SK-N-SH treated with all-trans-retinoic acid at 6 μM for 48 hours (cell line): ENCODE measurements around the gene RAB19.

ENCODE experiments used
- ATAC-seq: fragments of 200-7000 bp; cut with Tn5 transposase; 3 replicates; pipeline ENCODE4 v1.9.1; 2020; ENCODE audit warnings: mild to moderate bottlenecking, moderate library complexity
- ARNTL ChIP-seq: fragments of 450-650 bp; formaldehyde crosslinking; IDR thresholded peaks from 2 replicates; pipeline ENCODE4 v1.5.0; 2020; ENCODE audit warnings: low read depth, mild to moderate bottlenecking, moderate library complexity, borderline replicate concordance
- BACH2 ChIP-seq: fragments of 250-450 bp; sonication (Bioruptor Pico); IDR thresholded peaks from 2 replicates; pipeline ENCODE4 v1.9.0; 2021; ENCODE audit warnings: mild to moderate bottlenecking, borderline replicate concordance
- CSDC2 ChIP-seq: fragments of 250-450 bp; sonication (Bioruptor Pico); IDR thresholded peaks from 2 replicates; pipeline ENCODE4 v1.5.0; 2020; ENCODE audit warnings: mild to moderate bottlenecking, moderate library complexity
- ESRRG ChIP-seq: fragments of 250-450 bp; sonication (Bioruptor Pico); IDR thresholded peaks from 2 replicates; pipeline ENCODE4 v1.6.1; 2021; ENCODE audit warnings: mild to moderate bottlenecking
- GLIS3 ChIP-seq: fragments of 250-450 bp; sonication (Bioruptor Pico); IDR thresholded peaks from 2 replicates; pipeline ENCODE4 v1.5.0; 2020; ENCODE audit warnings: mild to moderate bottlenecking, moderate library complexity
- ISL1 ChIP-seq: fragments of 250-450 bp; sonication (Bioruptor Pico); IDR thresholded peaks from 2 replicates; pipeline ENCODE4 v2.1.2; 2022; ENCODE audit warnings: mild to moderate bottlenecking, moderate library complexity
- OSR1 ChIP-seq: fragments of 250-450 bp; sonication (Bioruptor Pico); IDR thresholded peaks from 2 replicates; pipeline ENCODE4 v1.8.0; 2022; ENCODE audit warnings: moderate library complexity, mild to moderate bottlenecking, inconsistent platforms
- PPARA ChIP-seq: fragments of 250-450 bp; sonication (Bioruptor Pico); IDR thresholded peaks from 2 replicates; pipeline ENCODE4 v1.5.0; 2020; ENCODE audit warnings: mild to moderate bottlenecking, borderline replicate concordance
- RARB ChIP-seq: fragments of 250-450 bp; sonication (Bioruptor Pico); IDR thresholded peaks from 2 replicates; pipeline ENCODE4 v1.8.0; 2021; ENCODE audit warnings: mild to moderate bottlenecking, moderate library complexity
- TCF4 ChIP-seq: fragments of 250-450 bp; sonication (Bioruptor Pico); IDR thresholded peaks from 2 replicates; pipeline ENCODE4 v1.8.0; 2021; ENCODE audit warnings: mild to moderate bottlenecking, moderate library complexity, borderline replicate concordance
- TOX ChIP-seq: fragments of 250-450 bp; sonication (Bioruptor Pico); IDR thresholded peaks from 2 replicates; pipeline ENCODE4 v1.8.0; 2021; ENCODE audit warnings: mild to moderate bottlenecking, moderate library complexity, borderline replicate concordance
- ZFP3 ChIP-seq: fragments of 250-450 bp; sonication (Bioruptor Pico); IDR thresholded peaks from 2 replicates; pipeline ENCODE4 v1.5.0; 2020; ENCODE audit warnings: mild to moderate bottlenecking, moderate library complexity
- ZFP30 ChIP-seq: fragments of 450-650 bp; formaldehyde crosslinking; IDR thresholded peaks from 2 replicates; pipeline ENCODE4 v1.5.0; 2022; ENCODE audit warnings: mild to moderate bottlenecking, moderate library complexity
- ZNF565 ChIP-seq: fragments of 450-650 bp; formaldehyde crosslinking; conservative IDR thresholded peaks from 2 replicates; pipeline ENCODE4 v1.5.0; 2020; ENCODE audit warnings: low read depth, mild to moderate bottlenecking, moderate library complexity
- ZNF70 ChIP-seq: fragments of 450-650 bp; formaldehyde crosslinking; IDR thresholded peaks from 2 replicates; pipeline ENCODE4 v1.5.0; 2020; ENCODE audit warnings: mild to moderate bottlenecking, moderate library complexity
- ZNF8 ChIP-seq: fragments of 450-650 bp; formaldehyde crosslinking; IDR thresholded peaks from 2 replicates; pipeline ENCODE4 v1.5.0; 2020; ENCODE audit warnings: mild to moderate bottlenecking, moderate library complexity
- TF ChIP-seq, protein P1 (sequence below): fragments of 250-450 bp; sonication (Bioruptor Pico); IDR thresholded peaks from 2 replicates; pipeline ENCODE4 v1.8.0; 2020; ENCODE audit warnings: mild to moderate bottlenecking, moderate library complexity, borderline replicate concordance
- TF ChIP-seq, protein P2 (sequence below): fragments of 250-450 bp; sonication (Bioruptor Pico); IDR thresholded peaks from 2 replicates; pipeline ENCODE4 v1.5.1; 2021; ENCODE audit warnings: mild to moderate bottlenecking, moderate library complexity
- TF ChIP-seq, protein P3 (sequence below): fragments of 250-450 bp; sonication (Bioruptor Pico); IDR thresholded peaks from 2 replicates; pipeline ENCODE4 v1.5.0; 2020; ENCODE audit warnings: mild to moderate bottlenecking, moderate library complexity
- TF ChIP-seq, protein P4 (sequence below): fragments of 250-450 bp; sonication (Bioruptor Pico); IDR thresholded peaks from 2 replicates; pipeline ENCODE4 v1.5.1; 2020; ENCODE audit warnings: low read depth, mild to moderate bottlenecking, moderate library complexity

Gene RAB19

DNA sequence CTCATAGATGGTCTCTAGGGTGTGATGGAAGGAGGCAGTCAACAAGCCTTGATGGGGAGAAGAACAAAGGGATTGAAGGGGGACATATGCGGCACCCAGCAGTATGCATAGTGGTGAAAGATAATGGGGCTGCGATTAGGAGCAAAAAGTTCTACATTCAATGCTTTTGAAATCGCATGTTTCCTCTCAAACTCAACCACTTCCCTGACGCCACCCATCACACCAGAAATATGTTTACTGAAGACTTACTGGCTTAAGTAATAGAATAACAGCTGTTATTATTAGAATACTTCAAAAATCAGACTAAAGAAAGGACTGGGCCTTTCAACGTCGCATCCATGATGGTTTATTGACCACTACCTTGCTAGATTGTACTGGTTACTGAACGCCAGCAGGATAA lies 44.0 kb downstream of the RAB19 start:
- ATAC-seq, result no peak
- TF ChIP-seq, protein P1, sequence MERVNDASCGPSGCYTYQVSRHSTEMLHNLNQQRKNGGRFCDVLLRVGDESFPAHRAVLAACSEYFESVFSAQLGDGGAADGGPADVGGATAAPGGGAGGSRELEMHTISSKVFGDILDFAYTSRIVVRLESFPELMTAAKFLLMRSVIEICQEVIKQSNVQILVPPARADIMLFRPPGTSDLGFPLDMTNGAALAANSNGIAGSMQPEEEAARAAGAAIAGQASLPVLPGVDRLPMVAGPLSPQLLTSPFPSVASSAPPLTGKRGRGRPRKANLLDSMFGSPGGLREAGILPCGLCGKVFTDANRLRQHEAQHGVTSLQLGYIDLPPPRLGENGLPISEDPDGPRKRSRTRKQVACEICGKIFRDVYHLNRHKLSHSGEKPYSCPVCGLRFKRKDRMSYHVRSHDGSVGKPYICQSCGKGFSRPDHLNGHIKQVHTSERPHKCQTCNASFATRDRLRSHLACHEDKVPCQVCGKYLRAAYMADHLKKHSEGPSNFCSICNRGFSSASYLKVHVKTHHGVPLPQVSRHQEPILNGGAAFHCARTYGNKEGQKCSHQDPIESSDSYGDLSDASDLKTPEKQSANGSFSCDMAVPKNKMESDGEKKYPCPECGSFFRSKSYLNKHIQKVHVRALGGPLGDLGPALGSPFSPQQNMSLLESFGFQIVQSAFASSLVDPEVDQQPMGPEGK (CRISPR knock-in tag), result no peak
- no peak for TF ChIP-seq ZFP3 (CRISPR knock-in tag)
- TF ChIP-seq ESRRG (CRISPR knock-in tag), result no peak
- TF ChIP-seq PPARA, result no peak
- no peak for TF ChIP-seq TCF4 (CRISPR knock-in tag)
- TF ChIP-seq ZNF565, result no peak
- no peak for TF ChIP-seq ZNF8 (CRISPR knock-in tag)
- no peak for TF ChIP-seq GLIS3 (CRISPR knock-in tag)
- TF ChIP-seq, protein P2, sequence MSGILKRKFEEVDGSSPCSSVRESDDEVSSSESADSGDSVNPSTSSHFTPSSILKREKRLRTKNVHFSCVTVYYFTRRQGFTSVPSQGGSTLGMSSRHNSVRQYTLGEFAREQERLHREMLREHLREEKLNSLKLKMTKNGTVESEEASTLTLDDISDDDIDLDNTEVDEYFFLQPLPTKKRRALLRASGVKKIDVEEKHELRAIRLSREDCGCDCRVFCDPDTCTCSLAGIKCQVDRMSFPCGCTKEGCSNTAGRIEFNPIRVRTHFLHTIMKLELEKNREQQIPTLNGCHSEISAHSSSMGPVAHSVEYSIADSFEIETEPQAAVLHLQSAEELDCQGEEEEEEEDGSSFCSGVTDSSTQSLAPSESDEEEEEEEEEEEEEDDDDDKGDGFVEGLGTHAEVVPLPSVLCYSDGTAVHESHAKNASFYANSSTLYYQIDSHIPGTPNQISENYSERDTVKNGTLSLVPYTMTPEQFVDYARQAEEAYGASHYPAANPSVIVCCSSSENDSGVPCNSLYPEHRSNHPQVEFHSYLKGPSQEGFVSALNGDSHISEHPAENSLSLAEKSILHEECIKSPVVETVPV (CRISPR knock-in tag), result no peak
- TF ChIP-seq, protein P3, sequence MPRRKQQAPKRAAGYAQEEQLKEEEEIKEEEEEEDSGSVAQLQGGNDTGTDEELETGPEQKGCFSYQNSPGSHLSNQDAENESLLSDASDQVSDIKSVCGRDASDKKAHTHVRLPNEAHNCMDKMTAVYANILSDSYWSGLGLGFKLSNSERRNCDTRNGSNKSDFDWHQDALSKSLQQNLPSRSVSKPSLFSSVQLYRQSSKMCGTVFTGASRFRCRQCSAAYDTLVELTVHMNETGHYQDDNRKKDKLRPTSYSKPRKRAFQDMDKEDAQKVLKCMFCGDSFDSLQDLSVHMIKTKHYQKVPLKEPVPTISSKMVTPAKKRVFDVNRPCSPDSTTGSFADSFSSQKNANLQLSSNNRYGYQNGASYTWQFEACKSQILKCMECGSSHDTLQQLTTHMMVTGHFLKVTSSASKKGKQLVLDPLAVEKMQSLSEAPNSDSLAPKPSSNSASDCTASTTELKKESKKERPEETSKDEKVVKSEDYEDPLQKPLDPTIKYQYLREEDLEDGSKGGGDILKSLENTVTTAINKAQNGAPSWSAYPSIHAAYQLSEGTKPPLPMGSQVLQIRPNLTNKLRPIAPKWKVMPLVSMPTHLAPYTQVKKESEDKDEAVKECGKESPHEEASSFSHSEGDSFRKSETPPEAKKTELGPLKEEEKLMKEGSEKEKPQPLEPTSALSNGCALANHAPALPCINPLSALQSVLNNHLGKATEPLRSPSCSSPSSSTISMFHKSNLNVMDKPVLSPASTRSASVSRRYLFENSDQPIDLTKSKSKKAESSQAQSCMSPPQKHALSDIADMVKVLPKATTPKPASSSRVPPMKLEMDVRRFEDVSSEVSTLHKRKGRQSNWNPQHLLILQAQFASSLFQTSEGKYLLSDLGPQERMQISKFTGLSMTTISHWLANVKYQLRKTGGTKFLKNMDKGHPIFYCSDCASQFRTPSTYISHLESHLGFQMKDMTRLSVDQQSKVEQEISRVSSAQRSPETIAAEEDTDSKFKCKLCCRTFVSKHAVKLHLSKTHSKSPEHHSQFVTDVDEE (CRISPR knock-in tag), result no peak
- no peak for TF ChIP-seq ZFP30 (CRISPR knock-in tag)
- TF ChIP-seq, protein P4, sequence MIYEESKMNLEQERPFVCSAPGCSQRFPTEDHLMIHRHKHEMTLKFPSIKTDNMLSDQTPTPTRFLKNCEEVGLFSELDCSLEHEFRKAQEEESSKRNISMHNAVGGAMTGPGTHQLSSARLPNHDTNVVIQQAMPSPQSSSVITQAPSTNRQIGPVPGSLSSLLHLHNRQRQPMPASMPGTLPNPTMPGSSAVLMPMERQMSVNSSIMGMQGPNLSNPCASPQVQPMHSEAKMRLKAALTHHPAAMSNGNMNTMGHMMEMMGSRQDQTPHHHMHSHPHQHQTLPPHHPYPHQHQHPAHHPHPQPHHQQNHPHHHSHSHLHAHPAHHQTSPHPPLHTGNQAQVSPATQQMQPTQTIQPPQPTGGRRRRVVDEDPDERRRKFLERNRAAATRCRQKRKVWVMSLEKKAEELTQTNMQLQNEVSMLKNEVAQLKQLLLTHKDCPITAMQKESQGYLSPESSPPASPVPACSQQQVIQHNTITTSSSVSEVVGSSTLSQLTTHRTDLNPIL (CRISPR knock-in tag), result no peak
- TF ChIP-seq OSR1 (CRISPR knock-in tag), result no peak
- TF ChIP-seq TOX (CRISPR knock-in tag), result no peak
- no peak for TF ChIP-seq CSDC2

DNA sequence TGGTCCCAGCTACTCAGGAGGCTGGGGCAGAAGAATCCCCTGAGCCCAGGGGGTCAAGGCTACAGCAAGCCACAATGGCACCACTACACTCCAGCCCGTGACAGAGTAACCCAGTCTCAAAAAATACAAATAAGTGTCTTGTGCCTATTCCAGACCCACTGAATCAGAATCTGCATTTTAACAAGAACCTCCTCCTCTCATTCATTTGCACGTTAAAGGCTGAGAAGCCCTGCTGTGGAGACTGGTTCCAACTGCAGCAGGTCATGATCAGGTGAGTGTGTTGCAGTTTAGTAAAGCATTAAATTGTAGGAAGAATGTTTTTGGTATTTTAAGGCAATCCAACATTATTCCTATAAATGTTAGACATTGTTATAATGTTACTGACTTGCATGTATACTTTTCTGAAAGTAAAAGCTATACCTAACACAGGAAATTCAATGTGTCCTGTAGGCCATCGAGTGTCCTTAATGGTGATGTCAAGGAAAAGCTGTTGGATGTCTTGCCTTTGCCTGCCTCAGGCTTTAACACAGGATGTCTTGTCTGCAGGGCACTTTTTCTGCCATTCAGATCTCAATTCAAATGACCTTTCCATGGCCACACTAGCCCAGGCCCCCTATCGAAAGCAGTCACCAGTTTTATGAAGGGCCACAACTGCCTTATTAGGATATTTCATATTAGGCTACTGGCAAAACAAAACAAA lies 45.1 kb downstream of the RAB19 start:
- TF ChIP-seq, protein P4 (CRISPR knock-in tag), result no peak
- TF ChIP-seq, protein P2 (CRISPR knock-in tag), result no peak
- TF ChIP-seq ISL1 (CRISPR knock-in tag), result no peak
- TF ChIP-seq ZNF565, result no peak
- no peak for TF ChIP-seq PPARA
- TF ChIP-seq GLIS3 (CRISPR knock-in tag), result no peak
- no peak for TF ChIP-seq ESRRG (CRISPR knock-in tag)
- no peak for TF ChIP-seq ZFP30 (CRISPR knock-in tag)
- TF ChIP-seq ZNF8 (CRISPR knock-in tag), result no peak
- no peak for TF ChIP-seq ARNTL (CRISPR knock-in tag)
- TF ChIP-seq, protein P1 (CRISPR knock-in tag), result no peak
- TF ChIP-seq TCF4 (CRISPR knock-in tag), result no peak
- no peak for TF ChIP-seq RARB (CRISPR knock-in tag)
- TF ChIP-seq ZNF70 (CRISPR knock-in tag), result no peak
- no peak for TF ChIP-seq BACH2
- TF ChIP-seq TOX (CRISPR knock-in tag), result no peak
- ATAC-seq, result no peak; the same call in 2 of the 3 replicates
